Spinal cord (tissue), 10 donors: ENCODE measurements around the gene CACNG6. TPM values are rescaled to one million over a fixed set of nuclear protein-coding genes. Genes with fewer than 3 reads are reported as not detected.

ENCODE experiments used
- DNase-seq, 6 donors: peaks; one replicate each; pipeline versions ENCODE4 v3.0.0 to v3.0.0-alpha.2; 2013 to 2015; ENCODE audit warnings: low spot score in 6 of 6, low read depth in 4 of 6
- H3K27ac ChIP-seq: one replicate; pipeline ENCODE4 v1.5.1; 2013; ENCODE audit warnings: low read depth, low read length, control low read depth
- H3K27me3 ChIP-seq: one replicate; pipeline ENCODE4 v1.6.1; 2013; ENCODE audit warnings: low read length; ENCODE audit not compliant: control insufficient read depth, insufficient read depth
- H3K36me3 ChIP-seq: one replicate; pipeline ENCODE4 v1.6.1; 2013; ENCODE audit warnings: low read length; ENCODE audit not compliant: control insufficient read depth, insufficient read depth
- H3K4me1 ChIP-seq: one replicate; pipeline ENCODE4 v1.6.1; 2013; ENCODE audit warnings: low read length; ENCODE audit not compliant: control insufficient read depth, insufficient read depth
- H3K4me3 ChIP-seq: one replicate; pipeline ENCODE4 v1.5.1; 2013; ENCODE audit warnings: low read depth, low read length, control low read depth
- H3K9me3 ChIP-seq: one replicate; pipeline ENCODE4 v1.6.1; 2013; ENCODE audit warnings: low read length; ENCODE audit not compliant: control insufficient read depth, insufficient read depth
- WGBS: methylation state at CpG from one replicate; pipeline ENCODE4 v1.1.5; 2013; ENCODE audit warnings: missing lambda C conversion rate; ENCODE audit not compliant: insufficient coverage; 5-methylcytosine and 5-hydroxymethylcytosine counted together
- polyA plus RNA-seq, 2 donors: library from polyadenylated mRNA; unstranded; fragments of 120-200 nt; gene quantifications; one replicate each; pipeline ENCODE4 v1.2.1, GENCODE V29; 2013; ENCODE audit not compliant: insufficient read length in 2 of 2
- total RNA-seq, 2 donors: library from RNA; depleted of rRNA in 1 of 2; stranded (reverse); fragments of 120-200 nt in 1 of 2; fragments of >200 nt in 1 of 2; gene quantifications; one replicate each; pipeline versions ENCODE4 v1.2.3 to v1.2.4, GENCODE V29; 2013 to 2014
- donor health status: healthy.

CACNG6 gene
- total and polyA plus RNA-seq, 4 donors = 0.20 to 2.4 (median 1.6) TPM

DNA sequence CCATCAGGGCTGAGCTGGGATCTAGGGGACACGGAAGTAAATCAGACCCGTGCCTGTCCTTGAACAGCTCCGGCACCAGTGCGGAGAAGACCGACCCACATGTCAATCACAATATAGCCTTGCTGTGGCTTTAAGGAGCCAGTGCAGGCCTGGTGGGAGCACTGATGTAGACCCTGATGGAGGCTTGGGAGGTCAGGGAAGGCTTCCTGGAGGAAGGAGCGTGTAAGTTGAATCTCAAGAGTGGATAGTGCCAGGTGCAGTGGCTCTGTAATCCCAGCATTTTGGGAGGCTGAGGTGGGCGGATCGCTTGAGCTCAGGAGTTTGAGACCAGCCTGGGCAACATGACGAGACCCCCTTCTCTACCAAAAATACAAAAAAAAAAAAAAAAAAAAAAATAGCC is 39.5 kb upstream of the CACNG6 start:
- Histone ChIP-seq H3K27ac (no peak overlapping the region), H3K9me3 (no peaks in the 10 kb centered on the region), H3K4me1 (no peaks in the 10 kb centered on the region), H3K4me3 (no peak overlapping the region), H3K36me3 (no peaks in the 10 kb centered on the region), H3K27me3 (no peaks in the 10 kb centered on the region)
- no peak for DNase-seq
- 84% methylated on average over 5 of the region's 9 CpGs for WGBS

GRCh38 chr19:53953383-53953782 is 38.1 kb upstream of the CACNG6 start:
- Histone ChIP-seq H3K4me1 (peaks cover 5% of the 10 kb centered on the region), H3K4me3 (no peak overlapping the region), H3K27ac (no peak overlapping the region), H3K27me3 (peaks cover 4% of the 10 kb centered on the region), H3K9me3 (no peaks in the 10 kb centered on the region), H3K36me3 (no peaks in the 10 kb centered on the region)
- DNase-seq = no peak
- WGBS = 93% methylated on average over 7 of the region's 8 CpGs

- Histone ChIP-seq H3K36me3 (no peaks in the 10 kb centered on the region), H3K4me1 (peaks cover 31% of the 10 kb centered on the region), H3K4me3 (no peak overlapping the region), H3K27me3 (peaks cover 27% of the 10 kb centered on the region), H3K9me3 (no peaks in the 10 kb centered on the region), H3K27ac (no peak overlapping the region)
- WGBS = 5% methylated on average over 11 of the region's 15 CpGs
- DNase-seq = no peak
Observed at GRCh38 chr19:53957448-53958167, 33.8 kb upstream of the CACNG6 start.

DNA sequence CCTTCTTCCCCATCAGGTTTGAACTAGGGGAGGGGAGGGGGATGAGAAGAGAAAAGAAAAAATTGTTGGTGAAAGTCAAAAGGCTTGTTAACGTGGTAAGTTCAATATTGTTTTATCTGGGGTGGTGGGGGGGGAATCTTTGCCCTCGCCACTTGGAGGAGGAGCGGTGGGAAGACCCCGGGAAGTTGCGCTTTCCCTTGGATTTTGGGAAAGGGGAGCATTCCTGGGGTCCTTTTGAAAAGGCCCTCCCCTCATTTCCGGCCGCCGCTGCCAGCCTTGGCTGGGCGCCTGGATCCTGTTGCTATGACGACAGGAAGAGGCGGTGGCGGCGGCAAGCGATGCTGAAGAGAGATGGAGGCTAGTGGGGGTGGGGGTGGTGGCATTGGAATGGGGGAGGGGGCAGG is 33.3 kb upstream of the CACNG6 start:
- no peaks in the 10 kb centered on the region for H3K9me3 ChIP-seq
- 0% methylated on average over 3 of the region's 14 CpGs for WGBS
- peaks cover 27% of the 10 kb centered on the region for H3K27me3 ChIP-seq
- DNase-seq = peak in 3 of 6 donors; percentile 75 to 95 (median 94)
- peaks cover 1% of the 10 kb centered on the region for H3K36me3 ChIP-seq
- H3K27ac ChIP-seq = no peak overlapping the region
- no peak overlapping the region for H3K4me3 ChIP-seq
- H3K4me1 ChIP-seq = peaks cover 33% of the 10 kb centered on the region

DNA sequence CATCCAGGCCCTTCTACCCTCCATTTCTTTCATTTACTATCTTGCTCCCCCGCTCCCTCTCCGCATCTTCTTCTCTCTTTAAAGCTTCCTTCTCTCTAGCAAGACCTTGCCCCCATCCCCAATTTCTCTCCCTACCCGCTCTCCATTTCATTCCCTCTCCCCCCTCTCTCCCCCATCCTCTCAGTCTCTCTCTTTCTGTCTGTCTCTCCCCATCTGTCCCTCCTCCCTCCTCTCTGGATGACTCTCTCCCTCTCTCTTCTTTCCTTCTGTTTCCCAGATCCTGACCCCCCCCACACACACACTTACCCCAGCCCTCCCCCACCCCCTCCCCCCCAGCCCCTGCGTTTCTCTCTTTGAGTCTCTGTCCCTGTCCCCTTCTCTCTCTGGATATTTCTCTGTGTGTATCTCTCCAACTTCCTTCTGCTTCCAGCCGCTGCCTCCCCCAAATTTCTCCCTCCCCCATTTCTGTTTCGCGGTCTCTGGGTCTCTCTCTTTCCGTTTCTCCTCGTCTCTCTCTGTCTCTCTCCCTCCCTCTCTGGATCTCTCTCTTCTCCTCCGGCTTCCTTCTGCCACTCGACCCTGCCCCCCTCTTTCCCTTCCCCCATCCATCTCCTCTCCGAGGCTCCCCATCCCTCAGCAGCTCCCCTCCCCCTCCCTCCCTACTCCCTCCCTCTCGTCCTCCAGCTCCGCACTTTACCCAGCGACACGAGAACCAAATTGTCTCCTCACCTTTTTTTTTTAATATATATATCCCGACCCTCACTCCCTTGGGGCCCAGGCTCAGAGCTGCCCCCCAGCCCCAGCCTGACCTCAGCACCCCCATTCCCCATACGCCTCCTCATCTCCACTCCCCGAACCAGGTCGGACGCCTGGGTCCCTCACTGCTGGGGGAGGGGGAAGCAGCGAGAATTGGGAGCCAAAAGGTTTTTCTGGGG is 32.3 kb upstream of the CACNG6 start:
- WGBS = 0% methylated on average over 11 of the region's 22 CpGs
- Histone ChIP-seq H3K4me1 (peaks cover 37% of the 10 kb centered on the region), H3K27me3 (peaks cover 31% of the 10 kb centered on the region), H3K4me3 (peak overlapping the region; percentile 12), H3K36me3 (peaks cover 10% of the 10 kb centered on the region), H3K9me3 (no peaks in the 10 kb centered on the region), H3K27ac (no peak overlapping the region)
- peak in 2 of 6 donors; percentile 81 to 87 for DNase-seq

DNA sequence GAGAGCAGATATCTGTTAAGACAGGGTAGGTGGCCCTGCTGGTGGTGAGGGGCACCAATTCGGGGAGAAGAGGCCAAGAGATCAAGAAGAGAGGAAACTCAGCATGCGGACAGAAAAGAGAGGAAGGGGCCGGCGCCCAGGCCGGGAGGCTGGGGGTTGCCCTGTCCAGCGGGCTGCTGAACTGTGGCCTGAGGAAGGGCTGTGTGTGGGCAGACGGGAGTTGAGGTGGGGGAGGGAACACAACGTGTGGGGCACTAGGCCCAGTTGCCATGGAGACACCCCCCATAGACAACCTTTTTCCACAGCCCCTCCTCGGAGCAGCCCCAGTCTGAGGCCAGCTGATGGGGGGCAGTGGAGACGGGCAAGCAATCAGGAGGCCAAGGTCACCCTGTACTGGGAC is 31.2 kb upstream of the CACNG6 start:
- WGBS = 12% methylated on average over 7 of the region's 10 CpGs

GRCh38 chr19:53960886-53961285 is 30.6 kb upstream of the CACNG6 start:
- no peak overlapping the region for H3K27ac ChIP-seq
- no peak overlapping the region for H3K4me3 ChIP-seq
- peaks cover 17% of the 10 kb centered on the region for H3K36me3 ChIP-seq
- H3K9me3 ChIP-seq = no peaks in the 10 kb centered on the region
- DNase-seq = no peak
- WGBS = 24% methylated on average over 8 of the region's 8 CpGs
- peaks cover 34% of the 10 kb centered on the region for H3K27me3 ChIP-seq
- peaks cover 37% of the 10 kb centered on the region for H3K4me1 ChIP-seq

More for the DNA sequence above, 31.2 kb upstream of the CACNG6 start:
- no peak overlapping the region for H3K4me3 ChIP-seq
- H3K36me3 ChIP-seq = peaks cover 14% of the 10 kb centered on the region
- DNase-seq = peak in 1 of 6 donors; percentile 43
- peaks cover 34% of the 10 kb centered on the region for H3K27me3 ChIP-seq
- H3K27ac ChIP-seq = no peak overlapping the region
- H3K9me3 ChIP-seq = no peaks in the 10 kb centered on the region
- H3K4me1 ChIP-seq = peaks cover 37% of the 10 kb centered on the region

DNA sequence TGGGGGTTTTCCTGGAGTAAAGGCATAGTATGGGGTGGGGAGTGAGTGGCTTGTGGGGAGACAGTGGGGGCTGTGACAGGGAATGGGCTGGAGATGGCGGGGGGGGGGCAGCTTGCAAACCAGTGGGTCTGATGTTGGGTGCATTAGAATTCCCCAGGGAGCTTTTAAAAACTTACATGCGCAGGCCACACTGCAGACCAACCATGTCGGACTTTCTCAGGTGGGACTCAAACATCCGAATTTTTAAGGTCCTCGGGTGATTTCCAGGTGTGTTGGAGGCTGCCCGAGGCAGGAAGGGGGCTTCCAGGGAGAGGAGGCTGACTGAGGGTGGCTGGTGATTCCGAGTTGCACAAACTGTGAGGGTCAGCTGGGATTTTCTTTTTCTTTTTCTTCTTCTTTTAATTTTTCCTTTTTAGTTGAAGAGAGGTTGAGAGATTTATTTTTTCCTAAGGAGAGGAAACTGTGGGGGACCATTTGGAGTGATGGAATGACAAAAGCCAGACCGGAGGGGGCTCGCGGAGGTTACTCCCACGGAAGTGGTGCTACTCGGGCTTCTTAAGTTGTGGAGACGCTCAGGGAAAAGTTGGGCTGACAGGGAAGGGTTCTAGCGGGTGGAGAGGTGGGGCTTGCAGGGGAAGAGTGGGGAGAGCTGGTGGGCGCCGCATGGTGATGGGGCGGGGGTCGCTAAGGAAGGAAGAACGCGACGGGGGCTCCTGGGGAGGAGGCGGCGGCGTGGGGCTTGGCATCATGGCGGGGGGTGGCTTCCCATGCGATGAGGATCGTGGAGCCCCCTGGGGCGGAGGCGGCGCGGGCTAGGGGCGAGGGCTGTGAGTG is 29.7 kb upstream of the CACNG6 start:
- peak overlapping the region; percentile 16 for H3K4me3 ChIP-seq
- peaks cover 34% of the 10 kb centered on the region for H3K27me3 ChIP-seq
- peaks cover 22% of the 10 kb centered on the region for H3K36me3 ChIP-seq

GRCh38 chr19:53962887-53963431 is 28.5 kb upstream of the CACNG6 start, which contains the start of gene CACNG8:
Gene CACNG8, plus strand, starts transcription at chr19:53962937.
- H3K4me3 ChIP-seq = peak within 1 kb of the TSS; percentile 16
- peaks cover 23% of the 10 kb centered on the region for H3K36me3 ChIP-seq
- peaks cover 36% of the 10 kb centered on the region for H3K4me1 ChIP-seq
- no peak within 1 kb of the TSS for H3K27ac ChIP-seq
- DNase-seq = no peak
- WGBS = 2% methylated on average over 40 of the region's 55 CpGs
- peaks cover 30% of the 10 kb centered on the region for H3K27me3 ChIP-seq
- H3K9me3 ChIP-seq = no peaks in the 10 kb centered on the region

More for the DNA sequence above, 29.7 kb upstream of the CACNG6 start:
- 2% methylated on average over 24 of the region's 32 CpGs for WGBS
- H3K4me1 ChIP-seq = peaks cover 37% of the 10 kb centered on the region
- DNase-seq = no peak
- no peak overlapping the region for H3K27ac ChIP-seq
- no peaks in the 10 kb centered on the region for H3K9me3 ChIP-seq
